Ascending aorta (tissue), 2 donors: ENCODE results near the gene TUB. TPM values are rescaled to one million over a fixed set of nuclear protein-coding genes. Genes with fewer than 3 reads are reported as not detected.

Experiments used
- DNase-seq, 2 donors: peaks; one replicate each; pipeline ENCODE4 v3.0.0-alpha.2; 2019; ENCODE audit warnings: low spot score in 2 of 2
- H3K27ac ChIP-seq, 2 donors: fragments of 200-600 bp; sonication (generic); one replicate each; pipeline ENCODE4 v1.5.1; 2016 to 2017; ENCODE audit warnings: mild to moderate bottlenecking in 1 of 2
- H3K27me3 ChIP-seq: fragments of 200-600 bp; sonication (generic); one replicate; pipeline ENCODE4 v1.5.1; 2017
- H3K36me3 ChIP-seq, 2 donors: fragments of 200-600 bp; sonication (generic); one replicate each; pipeline ENCODE4 v1.5.1; 2016
- H3K4me1 ChIP-seq, 2 donors: fragments of 200-600 bp; sonication (generic); one replicate each; pipeline ENCODE4 v1.5.1; 2016 to 2017; ENCODE audit warnings: mild to moderate bottlenecking in 1 of 2
- H3K4me3 ChIP-seq, 2 donors: fragments of 200-600 bp; sonication (generic); one replicate each; pipeline ENCODE4 v1.5.1; 2016 to 2017; ENCODE audit warnings: mild to moderate bottlenecking in 1 of 2
- H3K9me3 ChIP-seq, 2 donors: fragments of 200-600 bp; sonication (generic); one replicate each; pipeline ENCODE4 v1.5.1; 2016
- CTCF ChIP-seq, 3 experiments: fragments of 200-600 bp in 2 of 3; fragments of 450-650 bp in 1 of 3; sonication (generic) in 2 of 3; IDR thresholded peaks; one replicate each; pipeline ENCODE4 v1.5.1; 2016 to 2019; ENCODE audit warnings: antibody characterized with exemption in 3 of 3, mild to moderate bottlenecking in 1 of 3, moderate library complexity in 1 of 3
- intact Hi-C: fragments of 100-400 bp; cut with DNase I; formaldehyde crosslinking; loops from one replicate; pipeline ENCODE4 v1.15.1; 2023
- total RNA-seq: library from RNA; depleted of rRNA; stranded (reverse); fragments of >200 nt; gene quantifications from one replicate; pipeline ENCODE4 v1.1.0, GENCODE V29; 2016

Gene TUB
- total RNA-seq, 1 donor from 2014 or later: 12.9 TPM

- Histone ChIP-seq H3K9me3 (no peaks in the 10 kb centered on the region), H3K27ac (no peak overlapping the region), H3K27me3 (no peaks in the 10 kb centered on the region), H3K36me3 (no peaks in the 10 kb centered on the region), H3K4me1 (peaks cover 0 to 18% of the 10 kb centered on the region in 2 donors), H3K4me3 (no peak overlapping the region)
- intact Hi-C loops: no loop called here
- no peak for TF ChIP-seq CTCF (IDR thresholded peaks at IDR 0.05)
- no peak for DNase-seq
Observed at GRCh38 chr11:8086571-8086970, 5.6 kb downstream of the TUB start.

- no peak for DNase-seq
- Histone ChIP-seq H3K4me3 (no peak overlapping the region), H3K27me3 (no peaks in the 10 kb centered on the region), H3K36me3 (no peaks in the 10 kb centered on the region), H3K9me3 (no peaks in the 10 kb centered on the region), H3K27ac (no peak overlapping the region), H3K4me1 (peaks cover 0 to 14% of the 10 kb centered on the region in 2 donors)
- TF ChIP-seq CTCF (IDR thresholded peaks at IDR 0.05): no peak
- intact Hi-C loops: no loop called here
Observed at GRCh38 chr11:8087185-8087584, 6.2 kb downstream of the TUB start.

DNA sequence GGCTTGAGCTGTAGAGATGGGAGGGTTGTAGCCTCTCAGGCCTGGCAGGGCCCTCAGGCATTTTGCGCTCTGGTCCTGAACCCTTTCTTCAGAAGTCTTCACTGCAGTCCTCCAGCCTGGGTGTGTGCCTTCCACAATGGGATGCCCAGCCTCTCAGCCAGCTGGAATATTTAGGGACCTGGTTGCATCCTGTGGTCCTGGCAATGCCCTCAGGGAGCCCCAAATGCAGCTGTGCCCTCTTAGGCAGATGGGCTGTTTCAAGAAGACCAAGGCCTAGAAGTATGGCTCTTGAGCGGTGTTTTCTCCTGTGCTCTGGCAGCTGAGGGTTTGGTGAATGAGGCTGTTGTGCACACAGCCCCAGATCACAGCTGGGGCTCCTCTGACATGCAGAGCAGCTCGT is 6.7 kb downstream of the TUB start:
- intact Hi-C loops: no loop called here
- H3K4me1 ChIP-seq: peaks cover 0 to 11% of the 10 kb centered on the region in 2 donors
- DNase-seq: no peak
- TF ChIP-seq CTCF (IDR thresholded peaks at IDR 0.05): no peak
- H3K27ac ChIP-seq: no peak overlapping the region
- no peaks in the 10 kb centered on the region for H3K36me3 ChIP-seq
- no peaks in the 10 kb centered on the region for H3K27me3 ChIP-seq
- H3K4me3 ChIP-seq: no peak overlapping the region
- H3K9me3 ChIP-seq: no peaks in the 10 kb centered on the region

DNA sequence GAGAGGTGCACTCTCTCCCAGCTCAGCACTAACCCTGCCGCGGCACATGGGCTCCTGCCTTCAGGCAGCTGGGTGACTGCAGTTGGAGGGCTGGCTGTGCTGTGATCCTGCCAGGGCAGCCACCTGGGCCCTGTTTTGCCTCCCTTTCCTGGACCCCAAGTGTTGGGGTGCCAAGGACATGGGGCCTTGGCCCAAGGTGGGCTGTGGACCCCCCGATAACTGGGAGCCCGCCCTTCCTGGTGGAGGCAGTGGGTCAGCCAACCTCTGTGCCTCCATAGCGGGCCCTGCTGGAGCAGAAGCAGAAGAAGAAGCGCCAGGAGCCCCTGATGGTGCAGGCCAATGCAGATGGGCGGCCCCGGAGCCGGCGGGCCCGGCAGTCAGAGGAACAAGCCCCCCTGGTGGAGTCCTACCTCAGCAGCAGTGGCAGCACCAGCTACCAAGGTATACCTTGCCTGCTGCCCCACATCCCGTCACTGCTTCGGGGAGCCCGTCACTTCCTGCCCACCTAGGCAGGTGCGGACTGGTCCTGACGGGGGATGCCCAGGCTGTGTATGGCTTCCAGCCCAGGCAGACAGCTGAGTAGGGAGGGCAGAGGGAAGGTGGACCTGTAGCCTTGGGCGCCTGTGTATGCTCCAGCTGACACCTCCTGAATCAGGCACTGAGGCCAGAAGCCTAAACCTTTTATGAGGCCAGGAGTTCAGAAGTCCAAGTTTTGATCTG is 8.9 kb downstream of the TUB start:
- intact Hi-C loops: loop anchor here (2.0 kb wide), 2 partner anchors 57 to 83 kb away; no protein-coding TSS in a partner anchor
- no peaks in the 10 kb centered on the region for H3K27me3 ChIP-seq
- H3K4me1 ChIP-seq: no peaks in the 10 kb centered on the region
- H3K36me3 ChIP-seq: peaks cover 5 to 15% of the 10 kb centered on the region in 2 donors
- DNase-seq: peak in 1 of 2 donors; percentile 52
- H3K4me3 ChIP-seq: no peak overlapping the region
- no peak overlapping the region for H3K27ac ChIP-seq
- no peaks in the 10 kb centered on the region for H3K9me3 ChIP-seq
- TF ChIP-seq CTCF (IDR thresholded peaks at IDR 0.05): no peak

GRCh38 chr11:8090756-8091155 is 9.7 kb downstream of the TUB start:
- intact Hi-C loops: loop anchor here (2.0 kb wide), 2 partner anchors 58 to 84 kb away; no protein-coding TSS in a partner anchor

More at GRCh38 chr11:8090756-8091155, 9.7 kb downstream of the TUB start:
- Histone ChIP-seq H3K9me3 (no peaks in the 10 kb centered on the region), H3K36me3 (peaks cover 5 to 17% of the 10 kb centered on the region in 2 donors), H3K27ac (no peak overlapping the region), H3K4me1 (no peaks in the 10 kb centered on the region), H3K27me3 (no peaks in the 10 kb centered on the region), H3K4me3 (no peak overlapping the region)
- peak in 2 of 3 experiments; percentile 24 to 56 for TF ChIP-seq CTCF (IDR thresholded peaks at IDR 0.05)
- DNase-seq: peak in 1 of 2 donors; percentile 61
